Pancreas (tissue), 10 donors: ENCODE data around the gene ANKH. TPM values are rescaled to one million over a fixed set of nuclear protein-coding genes. Genes with fewer than 3 reads are reported as not detected.

Source experiments
- ATAC-seq, 4 donors: fragments of 200-7000 bp; cut with Tn5 transposase; one replicate each; pipeline versions ENCODE4 v1.8.0 to v1.9.1; 2020; ENCODE audit warnings: mild to moderate bottlenecking in 4 of 4, moderate library complexity in 4 of 4
- DNase-seq, 6 donors: peaks; one replicate each; pipeline ENCODE4 v3.0.0-alpha.2; 2020
- FAIRE-seq: peaks from 2 replicates; lab custom pipeline; 2012; peaks lifted over from hg19 to GRCh38; lab: Jason Lieb, UNC
- H3K27ac ChIP-seq, 4 donors: fragments of 200-600 bp; sonication (generic); 1 replicate in 3 of 4; 2 replicates in 1 of 4; pipeline versions ENCODE4 v1.5.0 to v1.8.0; 2020
- H3K27me3 ChIP-seq, 4 donors: fragments of 200-600 bp; one replicate each; pipeline ENCODE4 v1.8.0; 2021
- H3K36me3 ChIP-seq, 3 donors: fragments of 200-600 bp; sonication (generic) in 1 of 3; one replicate each; pipeline versions ENCODE4 v1.5.0 to v1.8.0; 2020 to 2021
- H3K4me1 ChIP-seq, 3 donors: fragments of 200-600 bp; one replicate each; pipeline ENCODE4 v1.8.0; 2021
- H3K4me3 ChIP-seq, 4 donors: fragments of 200-600 bp; sonication (generic) in 2 of 4; one replicate each; pipeline versions ENCODE4 v1.5.0 to v1.8.0; 2020 to 2021
- H3K9me3 ChIP-seq, 4 donors: fragments of 200-600 bp; one replicate each; pipeline ENCODE4 v1.8.0; 2021
- CTCF ChIP-seq, 4 donors: fragments of 200-600 bp; sonication (generic) in 3 of 4; IDR thresholded peaks; one replicate each; pipeline versions ENCODE4 v1.5.0 to v1.8.0; 2021; ENCODE audit warnings: antibody characterized with exemption in 4 of 4
- WGBS, 2 donors: extraction: QIAGEN DNeasy Blood & Tissue Kit; methylation state at CpG; one replicate each; pipeline ENCODE4 v1.1.7; 2013; 5-methylcytosine and 5-hydroxymethylcytosine counted together
- intact Hi-C, 3 donors: fragments of 100-400 bp; cut with DNase I; formaldehyde crosslinking; loops; one replicate each; pipeline versions ENCODE4 v1.11.1 to v1.14.2; 2022
- polyA plus RNA-seq, 2 donors: library from polyadenylated mRNA; stranded (reverse); fragments of 200-250 nt; gene quantifications; one replicate each; pipeline ENCODE4 v1.2.3, GENCODE V29; 2013
- total RNA-seq, 6 donors: library from RNA; stranded (reverse); fragmentation: NEBNext Ultra II Directional in 4 of 6; extraction: Animal tissue kit (Norgen Biotek cat#: 25700) in 4 of 6; gene quantifications; one replicate each; pipeline versions ENCODE4 v1.2.1 to v1.2.4, GENCODE V29; 2021 to 2023
- donor health status: healthy with polysubstance abuse.
- donor health status: DM: no; HTN: no; CAD: no; lungs with moderate emphysema.
- donor health status: DM: no; HTN: no; CAD: no.
- donor health status: control.
- donor health status: control.
- donor health status: Bipolar disorder and iron deficiency.
- donor health status: DM: yes; HTN: yes; CAD: no.
- donor health status: DM: no; HTN: no; CAD: no.
- donor health status: DM: no; HTN: no; CAD: no.
- donor health status: DM: yes; HTN: yes; CAD: no.

The ANKH gene
- total and polyA plus RNA-seq, 8 donors = 11.8 to 48.6 (median 37.7) TPM

GRCh38 chr5:14708551-14708950, 163.0 kb downstream of the ANKH start:
- H3K9me3 ChIP-seq = no peaks in the 10 kb centered on the region
- intact Hi-C loops = no loop called here
- H3K27me3 ChIP-seq = no peaks in the 10 kb centered on the region
- no peak overlapping the region for H3K4me3 ChIP-seq
- peaks cover 3 to 25% (median 7%) of the 10 kb centered on the region in 3 donors for H3K36me3 ChIP-seq
- DNase-seq = no peak
- TF ChIP-seq CTCF (IDR thresholded peaks at IDR 0.05) = no peak
- WGBS, 2 donors = 94 to 96% methylated on average over 5 of the region's 5 CpGs
- H3K4me1 ChIP-seq = no peaks in the 10 kb centered on the region
- ATAC-seq = no peak
- H3K27ac ChIP-seq = no peak overlapping the region
- no peak for FAIRE-seq

DNA sequence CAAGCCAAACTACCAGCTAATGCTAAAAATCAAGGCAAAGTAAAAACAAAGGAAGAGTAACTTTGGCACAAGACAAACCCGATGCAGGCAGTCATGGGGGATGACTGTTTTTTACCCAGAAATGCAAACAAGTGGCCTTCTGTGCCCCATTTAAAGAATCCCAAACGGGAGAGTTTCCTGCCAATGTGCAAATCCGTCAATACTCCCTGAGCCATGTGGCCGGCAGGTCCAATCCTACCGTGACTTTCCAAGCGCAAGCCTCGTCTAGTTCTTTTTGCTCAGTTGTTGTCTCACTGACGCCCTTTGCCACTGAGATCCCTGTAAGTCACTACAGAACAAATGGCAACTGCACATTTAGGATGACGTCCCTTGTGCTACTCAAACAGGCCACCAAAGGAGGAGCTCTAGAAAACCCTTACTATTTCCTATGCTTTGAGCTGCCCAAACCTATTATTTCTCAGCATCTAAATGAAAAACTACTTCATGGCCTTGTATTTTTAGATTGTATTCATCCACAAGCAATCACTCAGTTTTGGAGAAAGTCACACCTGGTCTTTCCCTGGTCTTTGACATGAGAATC, 163.7 kb downstream of the ANKH start:
- Histone ChIP-seq H3K9me3 (no peaks in the 10 kb centered on the region), H3K4me3 (no peak overlapping the region), H3K36me3 (peaks cover 1 to 25% (median 7%) of the 10 kb centered on the region in 3 donors), H3K27ac (no peak overlapping the region), H3K27me3 (no peaks in the 10 kb centered on the region), H3K4me1 (no peaks in the 10 kb centered on the region)
- WGBS, 2 donors = 83 to 90% methylated on average over 9 of the region's 9 CpGs
- DNase-seq (no peak), FAIRE-seq (no peak), ATAC-seq (no peak)
- intact Hi-C loops = no loop called here
- no peak for TF ChIP-seq CTCF (IDR thresholded peaks at IDR 0.05)

- Histone ChIP-seq H3K27ac (no peak overlapping the region), H3K9me3 (no peaks in the 10 kb centered on the region), H3K27me3 (no peaks in the 10 kb centered on the region), H3K4me3 (no peak overlapping the region), H3K36me3 (peaks cover 0 to 17% (median 0%) of the 10 kb centered on the region in 3 donors), H3K4me1 (no peaks in the 10 kb centered on the region)
- peak in 3 of 4 donors; percentile 41 to 60 (median 58) for ATAC-seq
- no peak for FAIRE-seq
- DNase-seq = no peak
- 70 to 76% methylated on average over 6 of the region's 6 CpGs for WGBS, 2 donors
- TF ChIP-seq CTCF (IDR thresholded peaks at IDR 0.05) = no peak
- intact Hi-C loops = no loop called here
Measured at GRCh38 chr5:14706615-14707021, 165.0 kb downstream of the ANKH start.

GRCh38 chr5:14705556-14705955, 166.0 kb downstream of the ANKH start:
- Histone ChIP-seq H3K27me3 (no peaks in the 10 kb centered on the region), H3K36me3 (peaks cover 0 to 13% (median 0%) of the 10 kb centered on the region in 3 donors), H3K4me1 (no peaks in the 10 kb centered on the region), H3K4me3 (no peak overlapping the region), H3K27ac (no peak overlapping the region), H3K9me3 (no peaks in the 10 kb centered on the region)
- TF ChIP-seq CTCF (IDR thresholded peaks at IDR 0.05) = no peak
- ATAC-seq (no peak), DNase-seq (no peak), FAIRE-seq (no peak)
- intact Hi-C loops = no loop called here
- WGBS, 2 donors = 91 to 92% methylated on average over 8 of the region's 8 CpGs

DNA sequence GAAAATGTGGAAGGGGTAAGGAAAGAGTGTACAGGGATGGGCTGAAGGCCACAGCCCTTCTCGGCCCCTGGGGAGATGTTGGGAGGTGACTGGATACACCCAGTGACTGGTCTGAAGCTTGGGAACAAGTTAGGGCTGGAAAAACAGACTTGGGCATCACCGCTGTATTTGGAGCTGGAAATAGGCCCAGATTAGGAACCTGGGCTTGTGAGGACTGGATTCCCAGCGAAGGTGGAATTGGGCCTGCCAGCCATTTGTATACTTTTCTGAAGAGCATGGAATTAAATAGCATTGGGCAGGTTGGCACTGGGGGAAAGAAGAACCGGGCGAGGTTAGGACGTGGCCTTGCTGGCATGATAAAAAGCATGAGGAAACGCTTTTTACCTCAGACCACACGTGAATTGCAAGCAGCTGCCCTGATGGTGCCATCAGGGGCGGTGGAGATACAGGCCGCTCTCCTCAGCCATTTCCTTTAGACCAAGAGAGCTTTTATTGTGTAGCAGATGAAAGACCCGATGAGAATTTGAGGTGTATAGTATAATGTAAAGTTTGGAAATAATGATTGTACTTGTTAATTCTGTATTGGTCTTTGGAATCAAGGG, 169.2 kb downstream of the ANKH start:
- Histone ChIP-seq H3K36me3 (no peaks in the 10 kb centered on the region), H3K27me3 (no peaks in the 10 kb centered on the region), H3K27ac (no peak overlapping the region), H3K4me3 (no peak overlapping the region), H3K9me3 (no peaks in the 10 kb centered on the region), H3K4me1 (no peaks in the 10 kb centered on the region)
- intact Hi-C loops = no loop called here
- no peak for TF ChIP-seq CTCF (IDR thresholded peaks at IDR 0.05)
- DNase-seq (no peak), ATAC-seq (peak in 1 of 4 donors; percentile 12), FAIRE-seq (no peak)
- 82 to 88% methylated on average over 11 of the region's 11 CpGs for WGBS, 2 donors
